ENCODE results near the gene NAB2.
A peak's percentile ranks its signal among the peaks of the same experiment; 100 is the strongest.
"Not testable (repeated sequence)": the region's sequence is repeated elsewhere in the genome, so short reads cannot be mapped to it uniquely, and the experiment has no call there.

Gene NAB2

GRCh38 chr12:57107456-57108155 is 18.7 kb downstream of the NAB2 start:
- no peak for DNase-seq (ENCODE audit: low read depth)
- Histone ChIP-seq H3K27me3 (replicated peaks; ENCODE audit: control insufficient read depth, insufficient read depth, low read length) (no peaks in the 10 kb centered on the region), H3K4me1 (ENCODE audit: control insufficient read depth, insufficient read depth, low read length) (peaks cover 36% of the 10 kb centered on the region), H3K4me3 (ENCODE audit: low read length) (no peak overlapping the region), H3K9ac (ENCODE audit: low read length) (peak overlapping the region; percentile 26), H3K9me3 (ENCODE audit: control insufficient read depth, low read length) (no peaks in the 10 kb centered on the region), H3K36me3 (ENCODE audit: control insufficient read depth, insufficient read depth, low read length, severe bottlenecking) (peaks cover 44% of the 10 kb centered on the region)

- H3K4me3 ChIP-seq (ENCODE audit: low read length) = peak overlapping the region; percentile 87
- H3K27me3 ChIP-seq (replicated peaks; ENCODE audit: control insufficient read depth, insufficient read depth, low read length) = no peaks in the 10 kb centered on the region
- H3K9ac ChIP-seq (ENCODE audit: low read length) = peak overlapping the region; percentile 99
- H3K9me3 ChIP-seq (ENCODE audit: control insufficient read depth, low read length) = no peaks in the 10 kb centered on the region
- H3K4me1 ChIP-seq (ENCODE audit: control insufficient read depth, insufficient read depth, low read length) = peaks cover 32% of the 10 kb centered on the region
- peaks cover 34% of the 10 kb centered on the region for H3K36me3 ChIP-seq (ENCODE audit: control insufficient read depth, insufficient read depth, low read length, severe bottlenecking)
- no peak for DNase-seq (ENCODE audit: low read depth)
These were observed 20.5 kb downstream of the NAB2 start for GRCh38 chr12:57109207-57110103.

GRCh38 chr12:57110104-57111030 is 21.5 kb downstream of the NAB2 start:
- Histone ChIP-seq H3K27me3 (replicated peaks; ENCODE audit: control insufficient read depth, insufficient read depth, low read length) (no peaks in the 10 kb centered on the region), H3K9me3 (ENCODE audit: control insufficient read depth, low read length) (no peaks in the 10 kb centered on the region), H3K9ac (ENCODE audit: low read length) (peak overlapping the region; percentile 99), H3K36me3 (ENCODE audit: control insufficient read depth, insufficient read depth, low read length, severe bottlenecking) (peaks cover 25% of the 10 kb centered on the region), H3K4me3 (ENCODE audit: low read length) (peak overlapping the region; percentile 87), H3K4me1 (ENCODE audit: control insufficient read depth, insufficient read depth, low read length) (peaks cover 32% of the 10 kb centered on the region)
- peak; percentile 70 for DNase-seq (ENCODE audit: low read depth)

DNA sequence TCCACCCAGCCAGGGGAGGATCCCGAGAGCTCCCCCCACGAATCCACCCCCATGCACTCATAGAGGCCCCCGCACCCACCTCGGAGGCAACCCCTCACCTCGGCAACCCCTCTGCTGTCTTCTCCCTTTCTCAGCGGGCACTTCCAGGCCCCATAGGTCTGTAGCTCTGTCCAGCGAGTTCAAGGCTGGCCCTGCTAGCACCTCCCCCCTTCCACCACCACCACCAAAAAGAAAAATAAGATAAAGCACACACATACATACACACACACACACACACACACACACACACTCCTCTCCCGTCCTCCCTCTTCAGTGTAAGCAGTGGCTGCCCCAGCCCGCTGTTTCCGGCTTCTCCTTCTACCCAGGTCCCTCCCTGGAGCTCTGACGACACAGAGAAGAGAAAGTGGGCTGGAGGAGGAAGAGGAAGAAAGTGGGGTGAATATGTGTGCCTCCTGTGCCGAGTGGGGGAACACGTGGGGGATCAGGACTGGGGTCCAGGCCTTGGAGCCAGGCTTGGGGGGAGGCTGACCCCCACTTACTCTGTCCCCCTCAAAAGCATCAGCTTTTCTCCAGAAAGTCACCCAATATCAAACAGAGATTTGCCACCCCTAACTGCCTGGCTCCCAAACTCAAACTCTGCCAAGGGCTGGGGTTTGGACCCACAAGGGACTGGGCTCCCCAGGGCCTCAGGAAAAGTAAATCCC is 22.3 kb downstream of the NAB2 start, which contains the start of gene STAT6:
STAT6 (minus strand) TSS at position 332 of the 704 bp plus-strand sequence. CDS start 3,084 bp downstream, outside the sequence.
- Histone ChIP-seq H3K4me1 (ENCODE audit: control insufficient read depth, insufficient read depth, low read length) (peaks cover 32% of the 10 kb centered on the region), H3K9me3 (ENCODE audit: control insufficient read depth, low read length) (no peaks in the 10 kb centered on the region), H3K4me3 (ENCODE audit: low read length) (peak within 1 kb of the TSS; percentile 87), H3K27me3 (replicated peaks; ENCODE audit: control insufficient read depth, insufficient read depth, low read length) (no peaks in the 10 kb centered on the region), H3K36me3 (ENCODE audit: control insufficient read depth, insufficient read depth, low read length, severe bottlenecking) (peaks cover 17% of the 10 kb centered on the region), H3K9ac (ENCODE audit: low read length) (peak within 1 kb of the TSS; percentile 99)
- peak; percentile 91 for DNase-seq (ENCODE audit: low read depth)

DNA sequence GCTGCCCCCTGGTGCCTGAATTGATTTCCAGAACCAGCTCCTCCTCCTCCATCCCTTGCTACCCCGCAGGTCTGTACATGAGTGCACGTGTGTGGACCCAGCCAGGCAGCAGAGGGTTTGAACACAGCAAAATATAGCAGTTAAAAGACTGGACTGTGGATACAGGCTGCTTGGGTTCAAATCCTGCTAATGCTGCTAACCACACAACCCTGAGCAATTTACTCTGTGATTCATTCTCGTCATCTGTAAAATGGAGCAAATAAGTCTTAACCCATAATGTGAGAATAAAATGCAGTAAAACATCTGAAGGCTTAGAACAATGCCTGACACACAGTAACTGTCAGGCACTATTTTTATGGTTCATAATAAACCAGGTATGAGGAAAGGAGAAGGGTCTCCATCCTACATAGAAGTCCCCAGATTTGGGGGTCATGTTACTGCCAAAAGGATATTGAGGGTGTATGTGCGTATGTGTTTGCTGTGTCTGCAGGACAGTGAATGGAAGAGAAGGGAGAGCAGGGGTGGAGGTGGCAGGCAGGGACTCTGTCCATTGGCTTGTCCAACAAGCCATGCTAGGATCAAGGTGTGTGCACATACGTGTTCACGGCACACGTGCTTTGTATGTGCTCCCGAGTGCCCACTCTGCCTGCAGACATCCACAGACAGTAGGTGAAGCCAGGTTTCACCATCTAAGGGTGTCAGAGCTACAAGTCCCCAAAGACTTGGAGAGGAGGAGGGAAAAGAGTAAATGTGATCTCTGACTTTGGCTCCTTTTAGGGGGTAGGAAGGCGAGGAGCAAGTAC is 23.8 kb downstream of the NAB2 start:
- peak overlapping the region; percentile 87 for H3K4me3 ChIP-seq (ENCODE audit: low read length)
- DNase-seq (ENCODE audit: low read depth) = no peak
- H3K9ac ChIP-seq (ENCODE audit: low read length) = peak overlapping the region; percentile 99
- H3K4me1 ChIP-seq (ENCODE audit: control insufficient read depth, insufficient read depth, low read length) = peaks cover 29% of the 10 kb centered on the region
- no peaks in the 10 kb centered on the region for H3K27me3 ChIP-seq (replicated peaks; ENCODE audit: control insufficient read depth, insufficient read depth, low read length)
- peaks cover 5% of the 10 kb centered on the region for H3K36me3 ChIP-seq (ENCODE audit: control insufficient read depth, insufficient read depth, low read length, severe bottlenecking)
- H3K9me3 ChIP-seq (ENCODE audit: control insufficient read depth, low read length) = no peaks in the 10 kb centered on the region

GRCh38 chr12:57116580-57117281 is 27.8 kb downstream of the NAB2 start:
- H3K9ac ChIP-seq (ENCODE audit: low read length) = no peak overlapping the region
- no peak for DNase-seq (ENCODE audit: low read depth)
- no peaks in the 10 kb centered on the region for H3K36me3 ChIP-seq (ENCODE audit: control insufficient read depth, insufficient read depth, low read length, severe bottlenecking)
- H3K9me3 ChIP-seq (ENCODE audit: control insufficient read depth, low read length) = no peaks in the 10 kb centered on the region
- H3K4me1 ChIP-seq (ENCODE audit: control insufficient read depth, insufficient read depth, low read length) = peaks cover 24% of the 10 kb centered on the region
- H3K27me3 ChIP-seq (replicated peaks; ENCODE audit: control insufficient read depth, insufficient read depth, low read length) = no peaks in the 10 kb centered on the region
- H3K4me3 ChIP-seq (ENCODE audit: low read length) = no peak overlapping the region

DNA sequence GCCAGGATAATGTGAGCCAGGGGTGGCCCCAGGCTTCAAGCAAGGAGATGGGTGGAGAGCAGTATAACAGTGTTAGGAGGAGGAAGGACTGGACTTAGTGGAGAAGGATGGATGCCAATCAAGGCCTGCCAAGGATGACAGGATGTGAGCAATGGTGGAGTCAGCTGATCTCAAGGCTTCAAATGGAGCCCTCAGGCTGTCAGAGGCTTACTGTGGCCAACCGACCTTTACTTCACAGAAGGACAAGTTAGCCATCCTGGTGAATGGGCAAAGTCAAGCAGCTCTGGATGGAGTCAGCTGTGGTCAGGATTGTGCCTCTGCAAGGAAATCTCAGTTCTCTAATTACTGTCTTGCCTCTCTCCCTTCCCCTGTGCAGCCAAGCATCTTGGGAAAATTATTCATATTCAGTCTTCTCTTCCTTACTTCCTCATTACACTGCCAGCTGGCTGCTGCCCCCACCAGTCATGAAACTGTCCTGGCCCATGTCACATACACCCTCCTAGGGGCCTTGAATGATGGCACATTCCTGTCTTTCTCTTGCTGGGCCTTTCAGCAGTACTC is 29.9 kb downstream of the NAB2 start:
- no peak overlapping the region for H3K4me3 ChIP-seq (ENCODE audit: low read length)
- no peaks in the 10 kb centered on the region for H3K9me3 ChIP-seq (ENCODE audit: control insufficient read depth, low read length)
- H3K36me3 ChIP-seq (ENCODE audit: control insufficient read depth, insufficient read depth, low read length, severe bottlenecking) = no peaks in the 10 kb centered on the region
- H3K27me3 ChIP-seq (replicated peaks; ENCODE audit: control insufficient read depth, insufficient read depth, low read length) = no peaks in the 10 kb centered on the region
- peaks cover 15% of the 10 kb centered on the region for H3K4me1 ChIP-seq (ENCODE audit: control insufficient read depth, insufficient read depth, low read length)
- peak overlapping the region; percentile 17 for H3K9ac ChIP-seq (ENCODE audit: low read length)
- DNase-seq (ENCODE audit: low read depth) = no peak

- no peaks in the 10 kb centered on the region for H3K27me3 ChIP-seq (replicated peaks; ENCODE audit: control insufficient read depth, insufficient read depth, low read length)
- DNase-seq (ENCODE audit: low read depth) = no peak
- H3K9me3 ChIP-seq (ENCODE audit: control insufficient read depth, low read length) = no peaks in the 10 kb centered on the region
These were observed 30.6 kb downstream of the NAB2 start for GRCh38 chr12:57119294-57120085.

GRCh38 chr12:57120718-57121117 is 31.8 kb downstream of the NAB2 start:
- not testable (repeated sequence) for H3K27me3 ChIP-seq (replicated peaks; ENCODE audit: control insufficient read depth, insufficient read depth, low read length); DNase-seq (ENCODE audit: low read depth); H3K9ac ChIP-seq (ENCODE audit: low read length); H3K9me3 ChIP-seq (ENCODE audit: control insufficient read depth, low read length); H3K4me3 ChIP-seq (ENCODE audit: low read length); H3K36me3 ChIP-seq (ENCODE audit: control insufficient read depth, insufficient read depth, low read length, severe bottlenecking)
- H3K4me1 ChIP-seq (ENCODE audit: control insufficient read depth, insufficient read depth, low read length) = peaks cover 15% of the 10 kb centered on the region

More at GRCh38 chr12:57119294-57120085, 30.6 kb downstream of the NAB2 start:
- Histone ChIP-seq H3K36me3 (ENCODE audit: control insufficient read depth, insufficient read depth, low read length, severe bottlenecking) (no peaks in the 10 kb centered on the region), H3K4me1 (ENCODE audit: control insufficient read depth, insufficient read depth, low read length) (peaks cover 15% of the 10 kb centered on the region), H3K9ac (ENCODE audit: low read length) (no peak overlapping the region), H3K4me3 (ENCODE audit: low read length) (no peak overlapping the region)

Data from adipocyte (in vitro differentiated cells).